GM18520 (cell line): ENCODE measurements around the gene KLF14.
"Not testable (repeated sequence)": the region's sequence is repeated elsewhere in the genome, so short reads cannot be mapped to it uniquely, and the experiment has no call there.

Source experiments
- ATAC-seq: cut with Tn5 transposase; IDR thresholded peaks from one replicate; pipeline ENCODE4 v1.9.1; 2021; ENCODE audit not compliant: unreplicated experiment

The KLF14 gene

DNA sequence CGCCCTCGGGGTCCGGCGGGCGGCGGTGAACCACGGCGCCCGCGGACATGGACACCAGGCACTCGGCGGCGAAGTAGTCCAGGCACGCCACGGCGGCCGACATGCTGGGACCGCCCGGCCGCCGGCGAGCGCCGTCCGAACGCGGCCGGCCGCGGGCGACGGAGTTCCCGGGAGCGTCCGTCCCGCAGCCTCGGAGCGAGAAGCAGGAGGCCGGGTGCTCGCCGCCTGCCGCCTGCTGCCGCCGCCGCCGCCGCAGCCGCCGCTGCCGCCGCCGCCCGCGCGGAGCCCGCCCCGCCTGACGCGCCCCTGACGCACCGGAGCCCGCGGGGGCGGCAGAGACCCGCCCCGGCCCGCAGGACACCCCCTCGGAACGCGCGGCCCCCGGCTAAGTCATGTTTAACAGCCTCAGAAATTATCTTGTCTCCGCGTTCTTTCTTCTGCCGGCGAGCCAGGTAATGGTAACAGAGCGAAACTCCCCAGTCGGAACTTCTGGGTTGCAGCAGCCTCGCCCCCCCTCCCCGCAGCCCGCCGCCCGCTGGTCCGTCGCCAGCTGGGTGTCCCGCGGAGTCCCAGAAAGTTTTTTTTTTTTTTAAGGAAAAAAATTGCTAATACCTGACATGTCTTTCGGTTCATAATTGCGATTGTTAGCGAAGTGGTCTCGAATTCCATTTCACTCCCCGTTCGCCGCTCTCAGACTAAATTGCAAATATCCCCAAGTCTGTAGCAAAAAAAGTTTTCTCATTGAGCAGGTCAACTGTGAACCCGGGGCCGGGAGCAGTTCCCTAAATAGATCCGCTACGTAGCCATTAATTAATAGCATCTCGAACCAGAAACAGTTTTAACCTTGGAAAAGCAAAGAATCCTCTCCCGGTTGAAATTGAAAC lies at the start of gene KLF14:
KLF14 (minus strand) TSS at position 277 of the 884 bp plus-strand sequence; CDS start at position 103, 174 bp downstream.
- ATAC-seq, result no peak

GRCh38 chr7:130781346-130781745 lies 47.3 kb upstream of the KLF14 start:
- no peak for ATAC-seq

- ATAC-seq, result no peak
These were observed 43.4 kb upstream of the KLF14 start for GRCh38 chr7:130777426-130777825.

- ATAC-seq, result not testable (repeated sequence)
These were observed 38.4 kb upstream of the KLF14 start for GRCh38 chr7:130772456-130772855.

- no peak for ATAC-seq
These were observed 34.8 kb upstream of the KLF14 start for GRCh38 chr7:130768854-130769253.

DNA sequence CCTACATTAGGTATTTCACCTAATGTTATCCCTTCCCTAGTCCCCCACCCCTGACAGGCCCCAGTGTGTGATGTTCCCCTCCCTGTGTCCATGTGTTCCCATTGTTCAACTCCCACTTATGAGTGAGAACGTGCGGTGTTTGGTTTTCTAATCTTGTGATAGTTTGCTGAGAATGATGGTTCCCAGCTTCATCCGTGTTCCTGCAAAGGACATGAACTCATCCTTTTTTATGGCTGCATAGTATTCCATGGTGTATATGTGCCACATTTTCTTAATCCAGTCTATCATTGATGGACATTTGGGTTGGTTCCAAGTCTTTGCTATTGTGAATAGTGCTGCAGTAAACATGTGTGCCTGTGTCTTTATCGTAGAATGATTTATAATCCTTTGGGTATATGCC lies 30.6 kb upstream of the KLF14 start:
- not testable (repeated sequence) for ATAC-seq

- ATAC-seq, result no peak
These were observed 24.5 kb upstream of the KLF14 start for GRCh38 chr7:130758429-130759056.

DNA sequence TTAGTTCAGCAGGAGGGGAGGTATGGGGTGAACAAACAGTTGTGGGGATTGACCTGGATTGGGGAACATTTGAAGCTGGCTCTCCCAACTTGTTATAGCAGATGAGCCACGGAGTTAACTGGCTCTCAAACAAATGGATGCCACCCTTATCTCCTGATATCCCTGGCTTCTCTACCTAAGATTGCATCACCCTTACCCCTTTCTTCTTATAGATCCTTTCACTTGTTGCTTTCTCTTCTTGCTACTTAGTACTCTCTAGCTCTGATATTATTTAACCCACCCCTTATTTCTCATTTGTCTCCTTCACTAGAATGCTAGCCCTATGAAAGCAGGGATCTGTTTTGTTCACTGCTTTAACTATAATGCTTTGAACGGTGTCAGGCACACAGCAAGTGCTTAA lies 22.3 kb upstream of the KLF14 start:
- no peak for ATAC-seq

DNA sequence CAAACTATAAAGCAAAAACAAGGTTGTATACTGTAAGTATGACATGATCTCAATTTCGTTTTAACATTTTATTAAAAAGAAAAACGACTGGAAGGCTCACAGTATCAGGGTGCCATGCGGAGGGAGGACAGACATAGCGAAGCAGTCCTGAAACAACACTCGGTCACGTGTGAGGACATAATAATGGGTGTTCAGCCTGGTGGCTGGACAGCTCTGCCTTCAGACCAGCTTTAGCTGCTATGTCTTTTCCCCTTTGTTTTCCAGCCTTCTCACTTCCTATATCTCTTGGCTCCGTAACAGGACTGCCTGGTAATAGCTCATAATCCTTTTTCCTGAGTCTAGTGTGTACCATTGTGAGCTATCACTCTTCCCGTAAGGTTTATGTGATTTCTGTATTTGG lies 18.4 kb upstream of the KLF14 start:
- ATAC-seq, result no peak

- no peak for ATAC-seq
These were observed 16.7 kb upstream of the KLF14 start for GRCh38 chr7:130750755-130751154.

GRCh38 chr7:130748531-130749389 lies 14.8 kb upstream of the KLF14 start:
- ATAC-seq, result no peak

- no peak for ATAC-seq
These were observed 7.5 kb upstream of the KLF14 start for GRCh38 chr7:130741331-130741995.

DNA sequence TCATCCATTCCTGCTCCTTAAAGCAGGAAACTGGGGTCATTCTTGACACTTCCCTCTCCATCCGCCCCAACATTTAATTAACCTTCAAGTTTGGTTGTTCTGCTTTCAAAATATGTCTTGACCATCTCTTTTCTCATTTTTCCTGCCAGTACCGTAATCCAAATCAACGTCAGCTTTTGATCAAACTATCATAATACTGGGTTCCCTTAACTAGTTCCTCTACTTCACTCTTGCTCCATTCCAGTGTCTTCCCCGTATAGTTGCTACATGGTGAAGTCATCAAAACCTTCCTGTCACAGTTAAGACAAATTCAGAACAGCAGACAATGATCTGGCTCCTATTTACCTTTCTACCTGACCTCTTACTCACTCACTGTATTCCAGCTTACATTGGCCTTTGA lies 6.6 kb upstream of the KLF14 start:
- no peak for ATAC-seq

DNA sequence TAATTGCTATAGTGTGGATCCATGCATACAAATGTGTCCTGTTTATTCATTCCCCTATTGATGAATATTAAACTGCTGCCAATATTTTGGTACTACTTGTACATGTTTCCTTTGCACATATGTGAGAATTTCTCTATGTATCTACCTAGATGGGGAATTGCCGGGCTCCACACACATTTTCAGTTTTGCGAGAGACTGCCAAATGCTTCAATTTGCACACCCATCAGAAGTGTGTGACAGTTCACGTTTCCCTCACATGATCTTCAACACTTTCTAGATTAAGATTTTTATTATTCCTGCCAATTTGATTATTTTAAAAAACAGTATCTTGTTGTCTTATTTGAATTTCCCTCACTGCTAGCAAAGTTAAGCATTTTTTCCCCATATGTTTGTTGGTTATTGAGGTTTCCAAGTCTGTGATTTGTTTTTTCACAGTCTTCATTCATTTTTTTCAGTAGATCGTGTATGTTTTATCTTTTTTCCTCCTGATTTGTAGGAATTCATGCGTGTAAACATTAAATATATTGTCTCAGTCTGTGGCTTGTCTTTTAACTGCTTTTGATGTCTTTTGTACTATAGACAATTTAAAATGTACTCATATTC lies 2.4 kb upstream of the KLF14 start:
- ATAC-seq, result no peak

DNA sequence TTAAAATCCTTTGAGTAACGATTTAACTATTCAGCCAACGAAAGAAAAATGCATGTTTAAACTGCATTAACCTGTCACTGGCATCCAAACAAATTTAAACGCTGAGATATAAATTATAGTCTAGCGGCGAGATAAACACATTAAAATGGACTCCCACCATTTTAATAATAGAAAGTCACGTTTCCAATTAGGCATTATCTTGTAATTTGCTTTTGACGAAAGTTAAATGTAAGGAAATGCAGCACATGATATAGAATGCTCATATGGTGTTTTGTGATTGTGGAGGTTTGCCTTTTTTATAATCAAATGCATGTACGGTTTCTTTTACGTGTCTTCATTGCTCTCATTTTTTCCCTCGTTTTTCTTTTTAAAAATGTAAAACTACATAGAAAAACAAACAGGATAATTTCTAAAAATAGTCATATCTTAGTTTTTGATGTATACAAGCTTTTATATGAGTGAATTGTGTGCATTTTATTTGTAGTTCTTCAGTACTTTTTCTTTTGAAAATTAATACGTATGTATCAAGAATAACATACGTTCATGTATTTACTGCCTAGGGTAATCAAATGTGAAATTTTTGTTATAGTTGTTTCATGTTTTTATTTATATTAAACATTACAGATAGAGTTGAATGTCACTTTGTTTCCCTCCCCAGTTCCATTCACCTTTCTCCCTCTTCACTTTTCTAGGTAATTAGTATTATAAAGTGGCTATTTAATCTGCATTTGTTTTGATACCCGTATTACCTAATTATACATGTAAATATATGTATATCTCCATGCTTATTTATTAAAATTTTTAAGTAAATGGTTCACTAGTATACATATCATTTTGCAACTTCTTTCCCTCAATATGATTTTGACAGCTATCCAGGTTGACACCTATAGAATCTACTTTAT lies 1.1 kb upstream of the KLF14 start:
- ATAC-seq, result no peak

DNA sequence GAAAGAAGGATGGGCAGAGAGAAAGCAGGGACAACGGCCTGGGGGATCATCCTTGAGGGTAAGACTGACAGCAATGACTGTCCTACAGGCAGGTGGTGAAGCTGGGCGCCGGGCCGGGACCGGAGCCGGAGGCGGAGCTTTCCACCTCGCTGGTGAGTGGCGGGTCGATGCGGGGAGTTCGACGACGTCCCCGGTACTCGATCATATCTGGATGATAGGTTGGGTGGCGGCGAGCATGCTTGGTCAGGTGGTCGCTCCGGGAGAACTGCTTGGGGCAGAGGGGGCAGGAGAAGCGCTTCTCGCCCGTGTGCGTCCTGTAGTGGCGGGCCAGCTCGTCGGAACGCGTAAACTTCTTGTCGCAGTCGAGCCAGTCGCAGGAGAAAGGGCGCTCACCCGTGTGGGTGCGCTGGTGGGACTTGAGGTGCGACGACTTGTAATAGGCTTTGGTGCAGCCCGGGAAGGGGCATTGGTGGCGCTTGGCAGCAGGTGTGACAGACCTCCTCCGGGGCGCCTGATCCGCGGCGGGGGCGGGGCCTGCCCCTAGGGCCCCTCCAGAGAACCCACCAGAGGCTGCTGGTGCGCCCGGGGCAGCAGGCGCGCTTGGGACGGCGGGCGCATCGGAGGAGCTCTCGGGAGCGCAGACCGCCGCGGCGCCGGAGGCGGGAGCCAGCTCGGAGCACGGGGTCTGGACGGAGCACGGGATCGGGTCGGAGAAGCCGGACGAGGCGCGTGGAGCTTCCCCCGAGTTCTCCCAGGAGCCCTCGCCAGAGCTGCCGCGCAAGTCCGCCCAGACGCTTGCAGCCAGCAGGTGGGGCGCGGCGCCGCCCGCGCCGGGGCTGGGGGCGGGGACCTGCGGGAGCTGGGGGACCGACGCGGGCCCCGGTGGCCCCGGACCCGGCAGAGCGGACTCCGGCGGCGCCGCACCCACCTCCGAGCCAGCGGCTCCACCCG lies 752 bp downstream of the KLF14 start:
- ATAC-seq, result no peak

- no peak for ATAC-seq
These were observed 10.2 kb downstream of the KLF14 start for GRCh38 chr7:130723784-130724183.

DNA sequence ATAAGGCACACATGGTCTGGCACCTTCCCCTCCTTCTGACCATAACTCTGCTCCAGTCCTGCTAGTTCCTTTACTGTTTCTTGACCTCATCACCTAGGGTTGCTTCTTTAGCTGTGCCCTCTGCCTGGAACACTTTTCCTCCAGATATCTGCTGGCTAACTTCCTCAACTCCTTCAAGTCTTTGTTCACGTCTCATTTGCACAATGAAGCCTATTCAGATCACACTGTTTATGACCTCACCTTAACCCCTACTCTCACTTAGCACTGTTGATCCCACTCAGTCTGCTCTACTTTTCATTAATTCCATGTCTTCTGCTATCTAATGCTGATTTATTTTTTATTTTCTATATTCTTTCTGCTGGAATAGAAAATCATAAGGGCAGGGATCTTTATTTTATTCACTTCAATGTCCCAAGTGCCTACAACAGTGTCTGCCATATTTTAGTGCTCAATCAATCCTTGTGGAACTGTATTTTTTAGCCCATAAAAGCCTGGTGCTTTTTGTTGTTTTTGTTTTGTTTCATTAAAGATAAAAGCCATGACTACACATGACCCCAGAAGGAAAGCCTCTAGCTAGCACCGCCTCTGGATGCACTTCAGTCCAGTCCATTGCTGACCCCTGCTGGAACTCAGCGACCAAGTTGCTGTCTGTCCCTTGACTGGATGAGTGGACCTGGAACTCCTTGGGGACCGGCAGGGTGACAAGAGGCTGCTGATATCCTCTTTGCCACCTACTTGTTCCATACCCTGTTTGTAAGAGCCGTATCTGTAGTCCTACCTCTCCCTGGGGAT lies 12.3 kb downstream of the KLF14 start:
- ATAC-seq, result no peak
